Inflammatory macrophage treated with lipopolysaccharide for 4 hours (primary cell): ENCODE results near the gene B9D2.

Experiments
- DNase-seq: peaks from one replicate; pipeline ENCODE4 v3.0.0-alpha.2; 2020

The B9D2 gene

GRCh38 chr19:41327076-41327575, 36.8 kb downstream of the B9D2 start:
- no peak for DNase-seq

- peak; percentile 46 for DNase-seq
These were observed 37.8 kb downstream of the B9D2 start for GRCh38 chr19:41325947-41326706.

DNA sequence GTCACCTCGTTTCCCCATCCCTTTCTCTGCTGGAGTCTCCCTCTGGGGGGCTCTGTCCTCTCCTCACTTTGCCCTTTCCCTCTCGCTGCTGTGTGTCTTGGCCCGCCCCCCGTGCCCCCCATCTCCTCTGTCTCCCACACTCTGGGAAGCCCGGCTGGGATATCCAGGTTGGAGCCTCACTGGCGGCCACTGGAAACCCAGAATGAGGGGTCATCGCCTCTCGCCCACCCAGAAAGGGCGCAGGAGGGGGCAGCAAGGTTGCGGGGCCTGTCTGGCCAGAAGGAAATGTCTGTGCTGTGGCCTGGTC, 38.4 kb downstream of the B9D2 start:
- DNase-seq: no peak

DNA sequence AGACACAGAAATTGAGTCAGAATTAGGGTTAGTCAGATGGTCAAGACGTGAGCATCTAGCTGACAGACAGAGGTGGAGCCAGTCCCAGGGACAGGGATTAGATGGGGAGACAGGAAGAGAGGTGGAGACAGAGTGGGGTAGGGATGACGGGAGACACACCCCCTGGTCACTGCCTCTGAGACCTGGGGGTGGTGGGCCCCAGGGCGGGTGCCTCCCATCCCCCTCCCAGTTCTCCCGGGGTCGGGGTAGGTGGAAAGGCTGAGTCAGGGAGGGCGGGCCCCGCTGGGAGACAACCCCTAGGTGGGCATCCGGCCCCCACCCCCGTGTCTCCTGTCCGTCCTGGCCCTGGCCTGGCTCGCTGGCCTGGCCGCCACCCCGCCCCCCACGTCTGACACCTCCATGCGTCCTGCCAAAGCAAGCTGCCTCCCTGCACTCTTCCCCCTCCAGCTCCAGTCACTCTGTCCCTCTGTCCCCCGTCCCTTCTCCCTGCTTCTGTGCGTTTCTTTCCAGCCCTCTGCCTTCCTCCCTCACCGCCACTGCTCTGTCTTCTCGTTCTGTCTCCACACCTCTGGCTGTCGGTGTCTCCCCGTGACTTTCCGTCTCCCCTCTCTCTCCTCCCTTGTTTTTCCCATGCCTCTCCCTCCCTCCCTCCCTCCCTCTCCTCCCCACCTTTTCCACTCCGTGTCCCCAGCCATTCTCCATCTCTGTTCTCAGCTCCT, 38.9 kb downstream of the B9D2 start:
- DNase-seq: peak; percentile 65

DNA sequence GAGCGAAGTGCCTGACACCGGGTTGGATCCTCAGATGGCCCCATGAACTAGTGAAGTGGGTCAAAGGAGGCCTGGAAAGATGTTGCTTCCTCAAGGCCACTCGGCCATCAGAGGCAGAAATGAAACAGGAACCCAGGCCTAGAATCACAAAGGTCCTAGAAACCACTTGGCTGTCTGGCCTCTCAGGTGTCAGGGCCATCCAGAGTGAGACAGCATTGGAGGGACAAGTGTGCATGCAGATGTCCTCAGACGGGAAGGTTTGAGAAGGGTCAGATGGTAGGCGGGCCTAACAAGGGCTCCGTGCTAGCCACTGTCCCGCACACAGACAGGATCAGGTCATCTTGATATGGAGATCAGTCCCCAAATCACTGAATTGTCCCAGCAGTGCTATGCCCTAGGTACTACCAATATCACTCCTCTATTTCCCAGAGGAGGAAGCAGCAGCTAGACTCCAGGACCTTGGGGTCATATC, 39.7 kb downstream of the B9D2 start:
- DNase-seq: peak; percentile 76

GRCh38 chr19:41323430-41324125, 40.4 kb downstream of the B9D2 start:
- DNase-seq: peak; percentile 63

- no peak for DNase-seq
These were observed 40.9 kb downstream of the B9D2 start for GRCh38 chr19:41323023-41323422.

- no peak for DNase-seq
These were observed 41.5 kb downstream of the B9D2 start for GRCh38 chr19:41322451-41322850.

DNA sequence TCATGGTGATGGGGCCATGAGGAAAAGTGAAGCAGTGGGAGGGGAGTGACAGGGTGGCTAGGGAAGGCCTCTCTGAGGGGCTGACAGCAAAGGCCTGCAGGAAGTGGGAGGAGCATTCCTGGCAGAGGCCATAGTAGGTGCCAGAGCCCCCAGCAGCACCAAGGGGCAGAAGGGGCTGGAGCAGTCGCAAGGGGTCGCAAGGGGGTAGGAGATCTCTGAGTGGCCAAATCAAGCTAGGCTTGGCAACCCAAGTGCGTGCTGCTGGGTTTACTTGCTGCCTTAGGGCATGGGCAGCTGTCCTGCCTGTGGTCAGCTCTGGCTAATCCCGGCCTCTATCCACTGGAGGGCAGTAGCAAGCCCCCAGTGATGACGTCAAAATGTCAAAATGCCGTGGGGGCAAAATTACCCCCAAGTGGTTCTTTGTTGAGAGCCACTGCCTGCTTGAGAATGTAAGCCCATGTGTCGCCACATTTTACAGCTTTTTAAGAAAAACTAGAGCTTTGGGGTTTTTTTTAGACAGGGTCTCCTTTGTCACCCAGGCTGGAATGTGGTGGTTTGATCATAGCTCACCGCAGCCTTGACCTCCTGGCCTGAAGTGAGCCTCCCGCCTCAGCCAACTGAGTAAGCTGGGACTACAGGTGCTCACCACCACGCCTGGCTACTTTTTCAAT, 42.2 kb downstream of the B9D2 start:
- DNase-seq: peak; percentile 61

- no peak for DNase-seq
These were observed 42.7 kb downstream of the B9D2 start for GRCh38 chr19:41321204-41321599.

- no peak for DNase-seq
These were observed 43.4 kb downstream of the B9D2 start for GRCh38 chr19:41320568-41320967.

DNA sequence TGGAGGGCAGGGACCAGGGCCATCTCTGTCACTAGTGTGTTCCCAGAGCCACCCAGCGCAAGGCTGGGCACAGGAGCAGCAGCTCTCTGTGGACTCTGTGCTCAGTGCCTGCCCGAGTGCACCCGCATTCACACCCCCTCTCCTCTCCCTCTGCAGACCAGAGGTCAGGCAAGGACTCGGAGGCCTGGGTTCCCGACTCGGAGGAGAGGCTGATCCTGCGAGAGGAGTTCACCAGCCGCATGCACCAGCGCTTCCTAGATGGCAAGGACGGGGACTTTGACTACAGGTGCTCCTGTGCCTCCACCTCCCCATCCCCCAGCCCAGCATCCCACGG, 43.8 kb downstream of the B9D2 start:
- DNase-seq: no peak

DNA sequence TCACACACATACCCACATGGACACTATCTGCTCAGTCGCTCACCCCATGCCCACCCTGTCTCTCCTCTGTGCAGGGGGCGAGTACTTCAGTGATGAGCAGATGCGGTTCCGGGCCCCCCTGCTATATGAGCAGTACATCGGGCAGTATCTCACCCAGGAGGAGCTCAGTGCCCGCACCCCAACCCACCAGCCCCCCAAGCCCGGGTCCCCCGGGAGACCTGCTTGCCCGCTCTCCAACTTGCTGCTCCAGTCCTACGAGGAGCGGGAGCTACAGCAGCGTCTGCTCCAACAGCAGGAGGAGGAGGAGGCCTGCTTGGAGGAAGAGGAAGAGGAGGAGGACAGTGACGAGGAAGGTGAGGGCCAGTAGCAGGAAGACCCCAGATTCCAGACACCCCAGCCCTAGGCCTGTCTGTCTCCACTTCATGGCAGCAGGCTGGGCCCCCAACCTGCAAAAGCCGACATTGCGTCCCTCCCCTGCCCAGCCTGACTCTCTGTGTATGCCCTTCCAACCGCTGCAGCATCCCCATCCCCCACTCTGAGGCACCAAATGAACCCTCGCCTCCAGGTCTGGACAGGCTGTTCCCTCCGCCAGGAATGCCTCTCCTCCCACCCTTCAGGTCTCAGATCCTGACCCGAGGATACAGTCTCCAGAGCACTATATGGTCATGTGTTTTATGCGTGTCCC, 44.3 kb downstream of the B9D2 start:
- DNase-seq: no peak

GRCh38 chr19:41318696-41319499, 45.1 kb downstream of the B9D2 start:
- no peak for DNase-seq

DNA sequence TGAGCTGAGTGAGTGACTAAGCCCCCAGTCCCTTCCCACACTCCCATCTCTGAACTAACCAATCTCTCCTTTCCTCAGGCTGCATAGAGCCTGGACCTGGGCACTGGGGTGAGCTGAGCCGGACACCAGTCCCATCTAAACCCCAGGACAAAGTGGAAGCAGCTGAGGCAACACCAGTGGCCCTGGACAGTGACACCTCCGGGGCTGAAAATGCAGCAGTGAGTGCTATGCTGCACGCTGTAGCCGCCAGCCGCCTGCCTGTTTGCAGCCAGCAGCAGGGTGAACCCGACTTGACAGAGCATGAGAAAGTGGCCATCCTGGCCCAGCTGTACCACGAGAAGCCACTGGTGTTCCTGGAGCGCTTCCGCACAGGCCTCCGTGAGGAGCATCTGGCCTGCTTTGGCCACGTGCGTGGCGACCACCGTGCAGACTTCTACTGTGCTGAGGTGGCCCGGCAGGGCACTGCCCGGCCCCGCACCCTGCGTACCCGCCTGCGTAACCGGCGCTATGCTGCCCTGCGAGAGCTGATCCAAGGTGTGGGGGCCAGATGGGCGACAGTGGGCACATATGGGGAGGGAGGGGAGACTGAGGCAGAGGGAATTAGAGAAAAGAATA, 47.5 kb downstream of the B9D2 start:
- DNase-seq: no peak

DNA sequence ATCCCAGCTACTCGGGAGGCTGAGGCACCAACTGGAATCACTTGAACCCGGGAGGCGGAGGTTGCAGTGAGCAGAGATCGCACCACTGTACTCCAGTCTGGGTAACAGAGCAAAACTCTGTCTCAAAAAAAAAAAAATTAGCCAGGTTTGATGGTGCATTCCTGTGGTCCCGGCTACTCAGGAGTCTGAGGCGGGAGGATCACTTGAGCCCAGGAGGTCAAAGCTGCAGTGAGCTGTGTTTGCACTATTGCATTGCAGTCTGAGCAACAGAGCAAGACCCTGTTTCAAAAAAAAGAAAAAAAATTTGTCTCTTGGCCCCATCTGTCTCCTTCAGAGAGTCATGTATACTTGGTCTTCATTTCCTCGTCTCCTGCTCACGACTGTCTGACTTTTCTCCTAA, 52.3 kb downstream of the B9D2 start:
- no peak for DNase-seq

GRCh38 chr19:41311072-41311471, 52.9 kb downstream of the B9D2 start:
- no peak for DNase-seq

DNA sequence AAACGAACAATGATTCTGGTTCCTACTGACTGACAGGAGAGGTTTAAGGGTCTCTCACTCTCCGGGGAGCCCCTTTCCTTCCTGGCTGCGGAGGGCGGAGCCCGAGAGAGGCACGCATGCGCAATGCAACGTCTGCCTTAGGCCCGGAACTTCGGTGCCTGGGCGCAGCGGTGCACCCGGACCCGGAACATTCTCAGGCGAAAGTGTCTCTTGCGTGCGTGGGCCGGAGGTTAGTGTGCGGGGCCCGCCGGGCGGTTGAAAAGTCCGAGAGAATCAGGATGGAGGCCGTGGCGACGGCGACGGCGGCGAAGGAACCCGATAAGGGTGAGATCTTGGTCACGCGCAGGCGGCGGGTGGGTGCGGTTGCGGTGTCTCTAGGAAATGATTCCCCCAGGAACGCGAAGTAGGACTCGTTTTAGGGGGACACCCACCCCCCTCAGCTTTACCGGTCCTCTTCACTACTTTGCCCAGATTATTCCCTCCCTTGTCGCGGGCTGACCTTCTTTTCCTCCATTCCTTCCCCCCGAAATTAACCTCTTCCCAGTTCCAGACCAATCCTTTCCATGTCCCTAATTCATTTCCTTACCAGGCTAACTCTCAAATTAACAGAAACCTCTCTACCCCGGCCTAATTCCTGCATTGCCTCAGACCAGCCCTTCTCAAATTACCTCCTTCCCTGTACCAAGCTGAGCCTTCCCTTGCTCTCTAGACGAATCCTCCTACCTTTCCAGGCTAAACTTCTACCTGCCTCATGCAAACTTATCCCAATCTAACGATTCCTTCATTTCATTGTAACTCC, 53.7 kb downstream of the B9D2 start, which contains the start of gene CCDC97:
Gene CCDC97, plus strand, starts transcription at position 140 of the 799 bp plus-strand sequence. Its CDS starts 139 bp downstream, at position 279.
- peak; percentile 87 for DNase-seq

DNA sequence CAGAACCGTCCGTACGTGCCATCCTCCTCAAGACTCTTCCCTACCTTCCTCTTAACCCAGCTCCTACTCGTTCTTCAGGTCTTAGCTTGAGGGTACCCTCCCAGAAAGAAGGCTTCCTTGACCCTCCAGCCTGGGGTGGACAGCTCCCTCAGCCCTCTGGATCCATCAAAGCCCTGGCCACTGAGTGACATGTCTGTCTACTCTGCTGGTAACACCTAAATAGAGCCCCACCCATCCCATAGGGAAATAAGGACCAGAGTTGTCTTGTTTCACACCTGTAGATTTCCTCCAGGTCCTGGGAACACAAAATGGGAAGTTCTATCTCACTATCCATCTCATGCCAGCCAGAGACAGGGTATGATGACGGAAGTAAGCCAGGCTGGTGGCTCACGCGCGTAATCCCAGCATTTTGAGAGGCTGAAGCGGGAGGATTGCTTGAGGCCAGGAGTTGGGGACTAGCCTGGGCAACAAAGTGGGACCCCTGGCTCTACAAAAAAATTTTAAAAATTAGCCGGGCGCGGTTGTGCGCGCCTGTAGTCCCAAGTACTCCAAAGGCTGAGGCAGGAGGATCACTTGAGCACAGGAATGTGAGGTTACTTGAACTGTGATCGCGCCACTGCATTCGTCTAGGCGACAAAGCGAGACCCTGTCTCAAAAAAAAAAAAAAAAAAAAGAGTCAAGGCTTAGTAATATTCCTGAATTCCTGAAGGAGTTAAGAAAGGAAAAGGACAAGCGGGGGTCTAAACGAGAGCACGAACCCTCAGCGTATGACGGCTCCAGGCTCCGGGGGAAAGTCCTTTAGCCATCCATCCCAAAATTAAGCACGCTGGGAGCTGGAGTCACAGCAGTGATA, 54.5 kb downstream of the B9D2 start:
- peak; percentile 62 for DNase-seq
